HCT116 (cell line): Measurements from ENCODE around the gene PPID. TPM values are rescaled to one million over a fixed set of nuclear protein-coding genes. Genes with fewer than 3 reads are reported as not detected.

ENCODE experiments used
- ATAC-seq: fragments of 200-7000 bp; cut with Tn5 transposase; 2 replicates; pipeline ENCODE4 v1.9.1; 2020; ENCODE audit warnings: mild to moderate bottlenecking, moderate library complexity
- BruUV-seq: library from RNA; stranded (reverse); fragments of 400-500 nt; replicated peaks from 2 replicates; lab custom pipeline; 2021; lab: Mats Ljungman, UMichigan
- CTCF ChIA-PET: fragments of 300-600 bp; sonication (Branson Sonifier 250); formaldehyde crosslinking; loops from one replicate; lab custom pipeline; 2021; ENCODE audit warnings: antibody characterized with exemption; lab: Charles Lee
- POLR2A ChIA-PET: fragments of 300-600, 350-600 bp; sonication (Branson Sonifier 250); formaldehyde crosslinking; loops from one replicate; lab custom pipeline; 2021; ENCODE audit warnings: antibody characterized with exemption; lab: Charles Lee
- RAD21 ChIA-PET, 2 experiments: fragments of 300-600 bp; sonication (Branson Sonifier 250); formaldehyde crosslinking; loops; one replicate each; lab custom pipeline; 2023; ENCODE audit warnings: low total read pairs in 2 of 2; ENCODE audit not compliant: uncharacterized antibody in 2 of 2, unreplicated experiment in 2 of 2, low non-redundant PET in 1 of 2; lab: Charles Lee
- DNase-seq: peaks from one replicate; pipeline ENCODE4 v3.0.0-alpha.2; 2010; ENCODE audit warnings: low read depth, low spot score
- H2AFZ ChIP-seq: fragments of 200-600 bp; shearing (Covaris generic), sonication (generic); 2 replicates; pipeline ENCODE4 v1.6.1; 2017; ENCODE audit warnings: low read depth, mixed run types, mixed read lengths, antibody characterized with exemption, low read length; ENCODE audit not compliant: poor library complexity, severe bottlenecking
- H3K27ac ChIP-seq: 2 replicates; pipeline ENCODE4 v1.5.1; 2012; ENCODE audit warnings: low read depth, low read length
- H3K27me3 ChIP-seq: fragments of 200-600 bp; sonication (generic); 2 replicates; pipeline ENCODE4 v1.6.1; 2016; ENCODE audit warnings: mixed run types, low read length, mixed read lengths; ENCODE audit not compliant: insufficient read depth
- H3K36me3 ChIP-seq, 2 experiments: fragments of 200-500 bp in 1 of 2; fragments of 200-600 bp in 1 of 2; sonication (Bioruptor generic) in 1 of 2; sonication (generic) in 1 of 2; 2 replicates each; pipeline versions ENCODE4 v1.5.1 to v1.6.1; 2014 to 2016; ENCODE audit warnings: low read length in 2 of 2, inconsistent platforms in 1 of 2, mixed read lengths in 1 of 2, mixed run types in 1 of 2; ENCODE audit not compliant: insufficient read depth in 2 of 2, control insufficient read depth in 1 of 2
- H3K4me1 ChIP-seq, 2 experiments: fragments of 200-600 bp in 1 of 2; sonication (generic) in 1 of 2; 2 replicates each; pipeline versions ENCODE4 v1.5.1 to v1.6.1; 2012 to 2017; ENCODE audit warnings: low read length in 2 of 2, inconsistent platforms in 1 of 2, mild to moderate bottlenecking in 1 of 2, mixed read lengths in 1 of 2, mixed run types in 1 of 2, moderate library complexity in 1 of 2; ENCODE audit not compliant: insufficient read depth in 2 of 2, control insufficient read depth in 1 of 2
- H3K4me2 ChIP-seq: fragments of 200-600 bp; sonication (generic); 2 replicates; pipeline ENCODE4 v1.6.1; 2017; ENCODE audit warnings: mixed run types, low read length, mixed read lengths
- H3K4me3 ChIP-seq, 2 experiments: fragments of 200-600 bp in 1 of 2; sonication (generic) in 1 of 2; replicated peaks in 1 of 2; 2 replicates each; pipeline ENCODE4 v1.5.1; 2011 to 2016; ENCODE audit warnings: low read length in 2 of 2, control low read depth in 1 of 2, low read depth in 1 of 2, mild to moderate bottlenecking in 1 of 2, mixed read lengths in 1 of 2, mixed run types in 1 of 2
- H3K79me2 ChIP-seq: fragments of 200-600 bp; sonication (generic); 2 replicates; pipeline ENCODE4 v1.6.1; 2017; ENCODE audit warnings: mild to moderate bottlenecking, mixed run types, low read length, moderate library complexity, mixed read lengths; ENCODE audit not compliant: insufficient read depth
- H3K9ac ChIP-seq: fragments of 200-600 bp; sonication (generic); 2 replicates; pipeline ENCODE4 v1.6.1; 2016; ENCODE audit warnings: low read length, mixed read lengths
- H3K9me2 ChIP-seq: fragments of 200-600 bp; sonication (generic), shearing (Covaris generic); 2 replicates; pipeline ENCODE4 v1.6.1; 2017; ENCODE audit warnings: mixed run types, mild to moderate bottlenecking, moderate library complexity; ENCODE audit not compliant: insufficient read depth
- H3K9me3 ChIP-seq, 2 experiments: fragments of 200-500 bp in 1 of 2; fragments of 200-600 bp in 1 of 2; sonication (Bioruptor generic) in 1 of 2; sonication (generic) in 1 of 2; 2 replicates each; pipeline ENCODE4 v1.6.1; 2014 to 2017; ENCODE audit warnings: low read length in 2 of 2, mixed read lengths in 2 of 2, inconsistent platforms in 1 of 2, low read depth in 1 of 2, mild to moderate bottlenecking in 1 of 2, mixed run types in 1 of 2, moderate library complexity in 1 of 2; ENCODE audit not compliant: control insufficient read depth in 1 of 2, insufficient read depth in 1 of 2
- H4K20me1 ChIP-seq: fragments of 200-600 bp; sonication (generic), shearing (Covaris generic); 2 replicates; pipeline ENCODE4 v1.6.1; 2017; ENCODE audit warnings: mixed run types, mild to moderate bottlenecking, moderate library complexity; ENCODE audit not compliant: insufficient read depth
- CBX3 ChIP-seq: IDR thresholded peaks from 2 replicates; pipeline ENCODE4 v1.6.1; 2012; ENCODE audit warnings: low read depth
- CEBPB ChIP-seq: IDR thresholded peaks from 2 replicates; pipeline ENCODE4 v1.6.1; 2012; ENCODE audit warnings: low read depth
- EGR1 ChIP-seq: IDR thresholded peaks from 2 replicates; pipeline ENCODE4 v1.6.1; 2012; ENCODE audit warnings: low read depth
- ELF1 ChIP-seq: IDR thresholded peaks from 2 replicates; pipeline ENCODE4 v1.6.1; 2012; ENCODE audit warnings: low read depth, borderline replicate concordance
- EZH2 ChIP-seq: fragments of 200-600 bp; sonication (generic); IDR thresholded peaks from 2 replicates; pipeline ENCODE4 v1.6.1; 2017; ENCODE audit warnings: antibody characterized with exemption, mixed run types
- EZH2phosphoT487 ChIP-seq: fragments of 200-600 bp; IDR thresholded peaks from 2 replicates; pipeline ENCODE4 v1.6.1; 2018; ENCODE audit warnings: antibody characterized with exemption, borderline replicate concordance
- FOSL1 ChIP-seq: IDR thresholded peaks from 2 replicates; pipeline ENCODE4 v1.6.1; 2012; ENCODE audit warnings: low read depth
- JUND ChIP-seq: IDR thresholded peaks from 2 replicates; pipeline ENCODE4 v1.6.1; 2012
- POLR2A ChIP-seq: IDR thresholded peaks from 2 replicates; pipeline ENCODE4 v1.7.0; 2011; ENCODE audit warnings: borderline replicate concordance; ENCODE audit not compliant: insufficient read depth, insufficient read length; ENCODE audit errors: extremely low read depth
- POLR2AphosphoS5 ChIP-seq: IDR thresholded peaks from 2 replicates; pipeline ENCODE4 v1.6.1; 2011; ENCODE audit warnings: mild to moderate bottlenecking, low read depth, low read length, moderate library complexity
- SP1 ChIP-seq: IDR thresholded peaks from 2 replicates; pipeline ENCODE4 v1.6.1; 2012; ENCODE audit warnings: low read depth
- SRF ChIP-seq: IDR thresholded peaks from 2 replicates; pipeline ENCODE4 v1.6.1; 2012; ENCODE audit warnings: low read depth
- TCF7L2 ChIP-seq: IDR thresholded peaks from 2 replicates; pipeline ENCODE4 v1.7.0; 2011; ENCODE audit warnings: borderline replicate concordance, inconsistent platforms; ENCODE audit not compliant: insufficient read depth, insufficient read length; ENCODE audit errors: extremely low read depth
- ZFX ChIP-seq: fragments of 450-650 bp; IDR thresholded peaks from 2 replicates; pipeline ENCODE4 v1.6.1; 2017
- ZNF274 ChIP-seq: fragments of 200-500 bp; sonication (Bioruptor generic); IDR thresholded peaks from 2 replicates; pipeline ENCODE4 v1.6.1; 2014; ENCODE audit warnings: mild to moderate bottlenecking, low read depth, low read length, inconsistent platforms
- intact Hi-C: fragments of 100-400 bp; cut with micrococcal nuclease; formaldehyde crosslinking; loops from 2 replicates; pipeline ENCODE4 v1.10.0; 2022
- total RNA-seq: library from RNA; stranded (reverse); gene quantifications from one replicate; pipeline ENCODE4 v1.2.1, GENCODE V29; 2021; ENCODE audit not compliant: unreplicated experiment
- TF ChIP-seq, protein P1 (sequence below): IDR thresholded peaks from 2 replicates; pipeline ENCODE4 v1.6.1; 2012
- TF ChIP-seq, protein P2 (sequence below), 3 experiments: fragments of 200-600 bp in 1 of 3; sonication (generic) in 1 of 3; IDR thresholded peaks in 2 of 3; conservative IDR thresholded peaks in 1 of 3; 2 replicates each; pipeline ENCODE4 v1.5.1; 2012 to 2017; ENCODE audit warnings: low read depth in 2 of 3, low read length in 2 of 3, antibody characterized with exemption in 1 of 3, borderline replicate concordance in 1 of 3, control low read depth in 1 of 3, mild to moderate bottlenecking in 1 of 3, mixed read lengths in 1 of 3, mixed run types in 1 of 3, moderate library complexity in 1 of 3; ENCODE audit not compliant: insufficient read depth in 1 of 3

The PPID gene
- total RNA-seq, 1 experiment from 2014 or later, result 48.2 TPM

DNA sequence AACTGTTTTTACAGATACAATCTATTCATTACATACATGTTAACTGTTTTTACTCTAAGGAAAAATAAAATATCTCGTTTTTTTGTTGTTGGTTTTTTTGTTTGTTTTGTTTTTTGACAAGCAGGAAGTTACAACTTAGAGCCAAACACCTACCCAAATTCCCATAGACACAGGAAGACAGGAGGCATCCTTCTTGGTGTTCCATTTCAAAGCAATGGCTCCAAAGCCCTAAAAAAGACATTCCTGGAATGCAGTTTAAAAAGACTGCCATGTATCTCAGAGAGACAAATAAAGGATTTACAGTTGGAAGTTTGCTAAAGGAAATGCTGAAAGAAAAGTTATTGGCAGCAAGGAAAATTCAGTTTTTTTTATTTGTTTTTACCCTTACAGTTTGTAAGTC is 34.4 kb downstream of the PPID start:
- Histone ChIP-seq H4K20me1 (no peaks in the 10 kb centered on the region), H3K27ac (no peak overlapping the region), H3K36me3 (no peaks in the 10 kb centered on the region), H3K9ac (no peak overlapping the region), H2AFZ (no peak overlapping the region), H3K9me3 (no peaks in the 10 kb centered on the region), H3K4me1 (no peaks in the 10 kb centered on the region), H3K4me2 (no peak overlapping the region), H3K79me2 (no peaks in the 10 kb centered on the region), H3K9me2 (no peaks in the 10 kb centered on the region), H3K4me3 (no peak overlapping the region), H3K27me3 (no peaks in the 10 kb centered on the region)
- no peak for ATAC-seq
- intact Hi-C loops, result no loop called here
- POLR2A ChIA-PET, result no interaction called here
- RAD21 ChIA-PET, result no interaction called here
- no peak for TF ChIP-seq CEBPB
- TF ChIP-seq ZFX, result no peak
- TF ChIP-seq SP1, result no peak
- TF ChIP-seq EZH2, result no peak
- TF ChIP-seq ZNF274, result no peak
- no peak for TF ChIP-seq EGR1
- no peak for TF ChIP-seq FOSL1
- TF ChIP-seq, protein P1, sequence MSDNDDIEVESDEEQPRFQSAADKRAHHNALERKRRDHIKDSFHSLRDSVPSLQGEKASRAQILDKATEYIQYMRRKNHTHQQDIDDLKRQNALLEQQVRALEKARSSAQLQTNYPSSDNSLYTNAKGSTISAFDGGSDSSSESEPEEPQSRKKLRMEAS, result no peak
- no peak for TF ChIP-seq POLR2AphosphoS5
- TF ChIP-seq EZH2phosphoT487, result no peak
- no peak for TF ChIP-seq TCF7L2
- no peak for TF ChIP-seq ELF1
- no peak for TF ChIP-seq SRF
- TF ChIP-seq, protein P2, sequence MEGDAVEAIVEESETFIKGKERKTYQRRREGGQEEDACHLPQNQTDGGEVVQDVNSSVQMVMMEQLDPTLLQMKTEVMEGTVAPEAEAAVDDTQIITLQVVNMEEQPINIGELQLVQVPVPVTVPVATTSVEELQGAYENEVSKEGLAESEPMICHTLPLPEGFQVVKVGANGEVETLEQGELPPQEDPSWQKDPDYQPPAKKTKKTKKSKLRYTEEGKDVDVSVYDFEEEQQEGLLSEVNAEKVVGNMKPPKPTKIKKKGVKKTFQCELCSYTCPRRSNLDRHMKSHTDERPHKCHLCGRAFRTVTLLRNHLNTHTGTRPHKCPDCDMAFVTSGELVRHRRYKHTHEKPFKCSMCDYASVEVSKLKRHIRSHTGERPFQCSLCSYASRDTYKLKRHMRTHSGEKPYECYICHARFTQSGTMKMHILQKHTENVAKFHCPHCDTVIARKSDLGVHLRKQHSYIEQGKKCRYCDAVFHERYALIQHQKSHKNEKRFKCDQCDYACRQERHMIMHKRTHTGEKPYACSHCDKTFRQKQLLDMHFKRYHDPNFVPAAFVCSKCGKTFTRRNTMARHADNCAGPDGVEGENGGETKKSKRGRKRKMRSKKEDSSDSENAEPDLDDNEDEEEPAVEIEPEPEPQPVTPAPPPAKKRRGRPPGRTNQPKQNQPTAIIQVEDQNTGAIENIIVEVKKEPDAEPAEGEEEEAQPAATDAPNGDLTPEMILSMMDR (IDR thresholded peaks at IDR 0.05 in 2 of 3, conservative IDR thresholded peaks at IDR 0.05 in 1 of 3; ENCODE audit: borderline replicate concordance in 1 of 3, insufficient read depth in 1 of 3, low read depth in 2 of 3, low read length in 2 of 3), result no peak
- TF ChIP-seq CBX3, result no peak
- TF ChIP-seq POLR2A, result no peak
- no peak for TF ChIP-seq JUND
- no TSS peak for BruUV-seq
- DNase-seq, result no peak
- CTCF ChIA-PET, result no interaction called here
